Stimulated activated CD8-positive, alpha-beta memory T cell treated with anti-CD3 and anti-CD28 coated beads, Interleukin-4, amount 100 ng/mL, for 1 hour (primary cell): ENCODE data around the gene DCAKD.
"Not testable (repeated sequence)": the region's sequence is repeated elsewhere in the genome, so short reads cannot be mapped to it uniquely, and the experiment has no call there.

Experiments
- DNase-seq, 2 donors: peaks; one replicate each; pipeline ENCODE4 v3.0.0-alpha.2; 2020; ENCODE audit warnings: low read depth in 2 of 2, low spot score in 1 of 2

DCAKD gene

DNA sequence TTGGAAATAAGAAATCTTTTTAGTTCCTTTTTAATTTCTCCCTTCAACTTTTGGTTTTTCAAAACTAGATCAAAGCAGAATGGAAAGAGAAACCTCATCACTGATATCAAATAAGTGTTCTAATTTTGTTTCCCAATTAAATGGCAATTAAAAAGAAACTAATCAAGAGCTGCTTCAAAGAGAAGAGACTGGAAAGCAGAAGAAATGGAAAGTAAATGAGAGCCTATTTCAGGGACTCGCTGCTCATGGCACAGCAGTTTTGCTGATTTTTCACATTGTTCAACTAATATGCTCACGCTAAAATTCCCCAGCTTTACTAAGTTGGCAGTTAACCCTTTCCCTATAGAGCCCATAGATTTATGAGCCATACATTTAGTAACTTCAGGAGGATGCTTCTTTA is 16.2 kb upstream of the DCAKD start:
- DNase-seq, result no peak

DNA sequence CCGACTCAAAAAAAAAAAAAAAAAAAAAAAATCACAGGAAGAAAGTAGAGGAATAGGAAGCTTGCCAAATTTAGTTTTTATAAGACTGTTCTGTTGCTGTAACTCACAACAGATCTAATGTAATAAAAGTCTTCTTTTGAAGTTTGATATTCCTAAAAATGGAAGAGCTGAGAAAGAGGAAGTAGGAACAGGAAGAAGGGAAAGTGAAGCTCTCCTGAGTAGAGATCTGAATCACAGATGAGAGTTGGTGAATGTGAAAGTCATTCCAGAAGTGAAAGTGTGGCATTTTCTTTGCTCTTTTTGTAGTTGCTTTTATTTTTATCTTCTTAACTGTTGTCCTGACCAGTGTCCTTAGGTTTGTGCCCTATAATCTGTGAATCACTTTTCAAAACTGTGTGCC is 11.8 kb upstream of the DCAKD start:
- no peak for DNase-seq

DNA sequence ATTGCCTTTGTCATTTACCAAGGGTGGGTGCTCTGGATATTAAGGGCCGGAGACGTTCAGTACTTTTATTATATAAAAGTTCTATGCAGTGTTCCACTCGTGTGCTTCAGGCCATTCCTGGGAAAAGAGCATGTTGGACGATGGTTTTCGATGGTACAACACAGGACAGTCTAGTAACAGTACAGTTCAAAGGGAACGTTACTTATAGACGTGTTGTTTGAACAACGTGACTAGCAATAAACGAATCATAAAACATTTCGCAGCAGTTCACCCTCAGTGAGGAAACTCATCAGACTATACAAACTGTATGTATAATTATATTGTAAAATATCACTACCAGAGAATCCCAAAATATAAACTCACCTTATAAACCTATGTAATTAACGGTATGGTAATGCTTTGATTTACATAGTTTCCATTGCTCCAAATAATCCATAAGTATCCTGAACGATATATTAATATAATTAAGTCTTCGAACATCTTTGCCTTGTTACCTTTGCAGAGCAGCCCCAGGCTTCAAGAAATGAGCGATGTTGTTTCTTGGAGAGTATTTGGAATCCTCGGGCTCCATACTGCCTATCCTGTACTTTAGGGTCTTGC is 10.3 kb upstream of the DCAKD start:
- no peak for DNase-seq

DNA sequence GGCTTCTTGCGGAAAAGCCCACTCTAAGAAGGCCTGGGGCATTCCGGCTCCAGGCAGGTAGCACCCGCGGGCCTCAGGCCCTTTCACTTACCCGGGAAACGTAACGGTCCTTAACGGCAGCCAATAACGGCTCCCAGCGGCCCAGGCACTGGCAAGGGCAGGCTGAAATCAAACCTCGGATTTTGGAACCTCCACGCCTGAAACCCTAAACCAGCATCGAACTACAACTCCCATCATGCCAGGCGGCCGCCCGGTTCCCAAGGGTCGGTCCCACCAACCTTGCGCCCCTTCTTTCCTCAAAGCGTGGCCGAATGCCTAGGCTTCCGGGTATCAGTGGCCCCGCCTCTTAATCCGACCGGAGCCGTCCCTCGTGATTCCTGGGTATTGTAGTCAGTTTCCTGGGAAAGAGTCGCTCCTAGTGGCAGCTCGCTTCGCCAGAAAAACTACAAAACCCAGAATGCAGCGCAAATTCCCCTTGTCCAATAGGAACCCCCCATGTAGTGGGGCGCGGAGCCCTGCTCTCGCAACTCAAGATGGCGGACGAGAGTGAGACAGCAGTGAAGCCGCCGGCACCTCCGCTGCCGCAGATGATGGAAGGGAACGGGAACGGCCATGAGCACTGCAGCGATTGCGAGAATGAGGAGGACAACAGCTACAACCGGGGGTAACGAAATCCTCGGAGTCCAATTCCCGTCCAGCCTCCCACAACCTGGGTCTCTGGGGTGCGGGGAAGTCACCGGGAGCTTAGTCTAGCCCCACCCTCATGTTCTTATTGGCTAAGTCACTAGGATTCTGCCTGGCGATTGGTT is 9.6 kb upstream of the DCAKD start, which contains the start of gene NMT1:
TSS of gene NMT1 (plus strand) at position 521 of the 809 bp plus-strand sequence. CDS start at position 534, 13 bp downstream.
- DNase-seq, result peak; percentile 77 to 88

DNA sequence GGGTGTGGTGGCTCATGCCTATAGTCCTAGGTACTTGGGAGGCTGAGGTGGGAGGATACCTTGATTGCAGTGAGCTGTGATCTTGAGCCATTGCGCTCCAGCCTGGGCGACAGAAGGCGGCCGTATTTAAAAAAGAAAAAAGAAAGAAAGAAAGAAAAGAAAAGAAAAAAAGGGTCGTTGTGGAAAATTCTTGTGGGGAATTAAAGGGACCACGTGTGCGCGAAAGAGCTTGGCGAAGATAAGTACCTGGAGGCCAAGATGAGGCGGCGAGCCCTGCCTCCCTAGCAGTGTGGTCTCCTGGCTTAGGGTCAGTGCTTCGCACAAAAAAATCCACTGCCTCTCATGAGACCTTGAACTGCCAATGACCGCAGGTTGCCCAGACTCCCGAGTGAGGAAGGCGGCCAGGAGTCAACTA is 9.0 kb upstream of the DCAKD start:
- DNase-seq, result no peak

DNA sequence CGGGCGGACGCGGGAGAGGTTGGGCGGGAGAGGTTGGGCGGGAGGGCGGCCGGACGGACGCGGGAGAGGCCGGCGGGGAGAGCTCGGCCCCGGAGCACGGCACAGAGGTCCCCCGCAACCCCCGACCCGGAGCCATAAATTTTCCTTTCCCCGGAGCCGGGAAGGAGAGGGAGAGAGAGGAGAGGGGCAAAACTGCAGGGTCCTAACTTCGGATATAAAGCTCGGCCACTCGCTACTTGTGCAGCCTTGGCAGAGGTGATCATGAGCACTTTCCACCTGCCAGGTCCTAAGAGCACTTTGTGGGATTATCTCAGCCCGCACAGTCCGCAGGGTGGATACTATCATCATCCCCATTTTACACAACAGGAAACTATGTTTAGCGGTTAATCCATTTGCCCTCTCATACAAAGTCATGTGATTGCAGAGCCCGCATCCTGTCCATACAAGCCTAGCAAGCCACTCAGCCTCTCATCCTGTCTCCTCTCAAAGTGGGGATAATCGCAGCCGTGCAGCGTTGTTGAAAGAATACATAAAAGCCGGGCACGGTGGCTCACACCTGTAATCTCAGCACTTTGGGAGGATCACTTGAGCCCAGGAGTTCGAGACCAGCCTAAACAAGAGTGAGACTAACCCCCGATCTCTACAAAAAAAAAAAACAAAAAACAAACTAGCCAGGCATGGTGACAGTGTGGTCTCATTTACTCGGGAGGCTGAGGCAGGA is 780 bp upstream of the DCAKD start:
- DNase-seq, result no peak

DNA sequence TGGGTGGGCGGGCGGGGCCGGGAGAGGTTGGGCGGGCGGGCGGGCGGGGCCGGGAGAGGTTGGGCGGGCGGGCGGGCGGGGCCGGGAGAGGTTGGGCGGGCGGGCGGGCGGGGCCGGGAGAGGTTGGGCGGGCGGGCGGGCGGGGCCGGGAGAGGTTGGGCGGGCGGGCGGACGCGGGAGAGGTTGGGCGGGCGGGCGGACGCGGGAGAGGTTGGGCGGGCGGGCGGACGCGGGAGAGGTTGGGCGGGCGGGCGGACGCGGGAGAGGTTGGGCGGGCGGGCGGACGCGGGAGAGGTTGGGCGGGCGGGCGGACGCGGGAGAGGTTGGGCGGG is 254 bp upstream of the DCAKD start:
- not testable (repeated sequence) for DNase-seq

DNA sequence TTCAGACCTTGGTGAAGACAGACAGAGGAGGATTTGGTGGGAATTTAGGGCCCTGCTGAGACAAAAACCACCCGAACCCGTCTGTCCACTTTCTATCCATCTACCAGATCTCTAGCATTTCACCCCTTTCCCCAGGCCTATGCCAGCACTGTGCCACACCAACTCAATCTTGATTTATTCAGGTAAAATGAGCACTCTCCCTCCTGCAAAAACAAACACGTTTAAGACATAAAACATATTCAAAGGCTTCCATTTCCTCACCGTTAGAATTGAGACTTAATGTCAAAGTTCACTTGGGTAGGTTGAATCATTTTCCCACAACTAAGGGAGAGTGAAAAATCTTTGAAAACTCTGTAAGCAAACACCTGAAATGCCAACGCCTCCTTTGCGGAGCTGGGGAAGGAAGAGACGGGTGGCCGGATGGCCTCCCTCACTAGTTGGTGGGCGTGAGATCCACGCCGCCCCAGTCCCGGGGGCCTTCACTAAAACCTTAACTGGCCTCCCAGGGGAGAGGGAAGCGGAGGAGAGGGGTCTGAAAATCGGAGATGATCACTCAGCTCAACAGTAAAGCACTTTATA is 862 bp downstream of the DCAKD start:
- DNase-seq, result no peak

DNA sequence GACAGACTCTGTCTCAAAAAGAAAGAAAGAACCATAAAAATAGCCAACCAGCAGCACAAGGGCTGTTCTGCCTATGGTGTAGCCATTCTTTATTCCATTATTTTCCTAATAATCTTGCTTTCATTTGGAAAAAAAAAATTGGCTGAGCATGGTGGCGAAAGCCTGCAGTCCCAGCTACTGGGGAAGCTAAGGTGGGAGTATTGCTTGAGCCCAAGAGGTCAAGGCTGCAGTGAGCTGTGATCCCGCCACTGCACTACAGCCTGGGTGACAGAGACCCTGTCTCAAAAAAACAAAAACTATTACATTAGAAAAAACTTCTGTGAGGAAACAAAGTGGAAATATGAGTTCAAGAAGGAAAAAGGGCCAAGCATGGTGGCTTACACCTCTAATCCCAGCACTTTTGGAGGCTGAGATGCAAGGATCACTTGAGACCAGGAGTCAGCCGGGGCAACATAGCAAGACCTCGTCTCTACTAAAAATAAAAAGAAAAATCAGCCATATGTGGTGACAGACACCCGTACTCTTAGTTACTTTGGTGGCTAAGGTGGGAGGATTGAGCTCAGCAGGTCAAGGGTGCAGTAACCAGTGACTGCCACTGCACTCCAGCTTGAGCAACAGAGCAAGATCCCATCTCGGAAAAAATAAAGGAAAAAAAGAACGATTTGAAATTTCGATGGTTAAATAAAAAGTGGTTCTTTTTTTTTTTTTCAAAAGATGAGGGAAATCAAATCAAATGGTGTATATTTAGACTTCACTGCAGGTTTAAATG is 2.5 kb downstream of the DCAKD start:
- DNase-seq, result no peak

DNA sequence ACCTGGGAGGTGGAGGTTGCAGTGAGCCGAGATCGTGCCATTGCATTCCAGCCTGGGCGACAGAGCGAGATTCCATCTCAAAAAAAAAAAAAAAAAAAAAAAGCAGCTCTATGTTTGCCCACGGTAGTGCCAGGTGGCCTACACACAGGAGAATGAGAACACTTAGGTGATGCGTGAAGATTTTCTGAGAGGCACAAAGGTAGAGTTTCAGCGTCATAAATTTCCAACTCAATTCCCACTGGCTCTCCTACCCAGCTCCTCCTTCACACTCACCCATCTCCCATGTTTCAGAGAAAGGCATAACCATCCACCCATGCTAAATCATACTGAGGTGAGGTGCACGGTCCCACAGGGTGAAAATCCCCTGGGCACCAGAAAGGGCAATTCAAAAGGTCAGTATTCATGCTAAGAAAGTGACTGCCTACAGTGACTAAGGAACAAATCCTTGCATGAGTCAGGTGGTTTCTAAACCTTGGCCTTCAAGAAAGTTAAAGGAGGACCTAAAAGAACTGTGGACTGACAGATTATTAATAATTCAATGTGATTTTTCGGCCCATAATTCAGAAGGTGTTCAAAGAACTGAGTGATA is 4.8 kb downstream of the DCAKD start:
- DNase-seq, result no peak

DNA sequence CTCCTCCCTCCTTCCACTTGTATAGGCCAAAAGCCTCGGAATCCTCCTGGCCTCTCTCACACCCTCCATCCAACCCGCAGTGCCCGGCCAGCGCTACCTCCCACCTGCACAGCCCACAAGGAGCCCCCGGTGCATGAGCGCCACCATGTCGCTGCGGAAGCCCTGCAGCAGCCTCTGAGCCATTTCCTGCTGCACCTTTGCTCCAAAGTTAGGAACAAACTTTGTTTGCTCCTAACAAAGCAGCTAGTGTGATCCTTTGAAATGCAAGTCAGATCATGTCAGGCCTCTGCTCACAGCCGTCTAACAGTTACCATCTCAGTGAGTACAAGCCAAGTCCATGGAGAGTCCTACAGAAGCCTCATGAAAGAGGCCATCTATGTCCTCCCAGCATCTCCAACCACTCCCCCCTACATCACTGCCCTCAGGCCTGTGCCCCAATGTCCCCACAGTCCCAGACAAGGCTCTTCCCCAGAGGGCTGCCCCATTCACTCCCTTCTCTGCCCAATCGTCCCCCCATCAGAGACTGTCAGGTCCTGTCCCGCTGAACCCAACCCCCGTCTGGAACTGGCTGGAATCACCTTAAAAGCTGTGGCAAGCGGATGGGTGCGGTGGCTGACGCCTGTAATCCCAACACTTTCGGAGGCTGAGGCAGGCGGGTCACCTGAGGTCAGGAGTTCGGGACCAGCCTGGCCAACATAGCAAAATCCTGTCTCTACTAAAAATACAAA is 7.5 kb downstream of the DCAKD start:
- no peak for DNase-seq

DNA sequence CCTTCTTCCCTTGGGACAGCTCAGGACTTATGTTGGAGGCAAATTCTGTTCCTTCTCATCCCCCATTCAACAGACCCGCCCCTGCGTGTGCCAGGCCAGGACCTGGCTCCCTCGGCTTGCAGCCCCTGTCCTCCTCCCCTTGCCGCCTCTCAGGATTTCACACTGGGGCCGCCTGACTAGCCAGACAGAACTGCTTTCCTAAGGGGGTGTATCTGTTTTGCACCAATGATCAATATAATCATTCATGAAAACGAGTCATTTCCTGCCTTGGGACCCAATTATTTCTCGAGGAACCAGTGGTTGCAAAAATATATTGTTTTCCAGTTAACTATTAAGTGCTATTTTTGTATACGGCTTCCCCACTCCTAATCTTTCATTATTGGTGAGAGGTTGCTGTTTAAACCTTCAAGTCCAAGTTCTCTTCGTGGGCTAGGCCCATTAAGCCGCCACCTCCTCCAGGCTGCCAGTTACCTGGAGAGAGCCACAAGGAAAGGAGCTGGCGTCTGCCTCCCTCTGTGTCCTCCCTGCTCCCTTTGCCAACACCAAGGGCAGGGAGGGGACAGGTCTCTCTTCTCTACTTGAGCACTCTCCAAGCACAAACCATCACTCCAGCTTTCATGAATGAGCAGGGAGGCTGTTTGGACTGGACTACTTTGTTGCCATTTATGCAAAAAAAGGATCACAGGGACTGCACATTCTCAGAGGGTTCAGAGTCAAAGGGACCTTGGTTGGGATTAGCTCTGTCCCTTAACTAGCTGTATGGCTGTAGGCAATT is 8.9 kb downstream of the DCAKD start:
- no peak for DNase-seq

DNA sequence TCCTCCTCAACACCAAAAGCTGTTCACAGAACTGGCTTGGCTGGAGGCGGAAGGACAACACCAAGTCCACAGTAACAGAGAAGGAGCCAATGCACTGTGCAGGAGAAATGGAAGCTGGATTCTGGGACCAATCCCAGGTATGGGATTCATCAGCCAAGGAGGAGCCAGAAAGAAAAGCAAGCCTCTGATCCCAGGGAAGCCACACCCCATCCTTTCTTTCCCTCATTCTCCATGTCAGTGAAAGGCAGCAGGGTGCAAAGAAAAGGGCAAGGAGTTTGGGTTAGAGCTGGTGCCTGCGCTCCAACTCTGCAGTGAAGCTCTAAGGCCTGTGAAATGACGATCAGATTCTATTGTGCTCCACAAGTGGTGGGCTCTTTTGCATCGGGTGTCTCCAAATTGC is 11.0 kb downstream of the DCAKD start:
- no peak for DNase-seq

DNA sequence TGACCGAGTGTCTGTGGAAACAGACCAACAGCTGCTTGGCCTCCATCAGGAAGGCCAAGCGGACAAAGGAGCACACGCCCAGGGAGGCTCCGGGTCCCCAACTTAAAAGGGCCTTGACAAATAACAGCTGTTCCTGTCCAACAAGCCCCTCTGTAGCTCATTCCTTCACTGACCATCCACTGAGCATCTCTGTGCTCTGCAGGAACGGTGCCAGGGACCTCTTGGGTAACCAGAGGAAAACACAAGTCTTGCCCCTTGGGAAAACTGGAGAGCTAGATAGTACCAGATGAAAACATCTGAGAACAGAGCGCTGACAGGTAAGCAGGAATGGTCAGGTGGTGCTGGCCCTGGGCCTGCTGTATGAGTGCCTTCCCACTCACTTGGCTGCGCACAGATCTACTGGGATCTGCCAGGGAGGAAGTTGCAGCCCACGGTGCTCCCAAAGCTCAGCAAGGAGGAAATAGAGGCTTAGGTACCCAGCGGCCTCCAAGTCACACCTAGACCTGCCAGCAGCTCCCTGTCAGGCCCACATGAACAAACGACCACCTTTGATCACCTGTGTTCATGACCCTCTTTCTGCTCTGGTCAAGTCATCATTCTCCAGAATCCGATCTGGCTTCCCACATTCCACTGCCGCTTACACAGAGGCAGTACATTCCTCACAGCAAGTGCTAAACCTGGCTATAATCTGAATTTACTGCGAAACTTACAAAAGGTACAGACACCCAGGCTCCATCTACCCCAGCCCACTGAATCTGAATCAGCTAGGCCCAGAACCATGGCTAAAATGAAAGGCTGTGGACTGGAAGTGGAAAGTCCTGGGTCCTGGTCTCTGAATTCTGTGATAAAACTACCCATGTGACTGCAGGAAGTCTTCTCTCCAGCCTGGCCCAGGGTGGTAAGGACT is 12.5 kb downstream of the DCAKD start:
- no peak for DNase-seq

DNA sequence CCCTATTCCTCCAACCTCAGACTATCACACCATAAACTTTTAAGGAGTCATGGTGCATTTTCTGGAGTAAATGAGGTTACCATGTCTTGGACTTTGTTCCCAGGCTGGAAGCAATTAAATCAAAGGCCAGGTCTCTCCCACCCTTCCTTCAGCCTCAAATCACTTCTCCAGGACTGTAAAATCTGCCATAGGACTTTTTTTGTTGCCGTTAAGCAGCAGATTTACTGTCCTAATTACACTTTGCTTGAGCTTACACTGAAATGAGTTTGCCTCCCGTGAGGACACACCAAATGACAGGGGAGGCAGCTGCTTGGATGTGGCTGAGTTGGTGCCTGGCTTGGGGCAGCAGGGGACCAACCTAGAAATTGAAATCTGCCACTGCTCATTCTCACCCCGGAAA is 14.7 kb downstream of the DCAKD start:
- DNase-seq, result no peak

DNA sequence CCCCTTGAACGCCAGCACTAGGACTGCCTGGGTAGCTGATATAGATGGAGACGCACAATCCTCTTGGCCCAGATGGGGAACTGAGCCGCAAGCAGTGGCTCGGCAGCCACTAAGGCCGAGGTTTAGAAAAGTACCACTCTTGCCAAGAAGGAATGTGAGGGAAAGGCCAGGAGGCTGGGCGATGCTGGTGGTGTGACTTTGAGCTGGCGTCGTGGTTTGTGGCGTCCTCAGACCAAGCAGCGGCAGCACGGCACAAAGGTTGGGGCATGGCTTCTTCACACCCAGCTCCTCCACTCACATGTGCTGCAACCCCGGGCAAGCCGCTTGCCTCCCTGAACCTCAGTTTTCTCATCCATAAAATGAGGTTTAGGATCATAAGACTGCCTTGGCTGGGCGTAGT is 15.6 kb downstream of the DCAKD start:
- no peak for DNase-seq

DNA sequence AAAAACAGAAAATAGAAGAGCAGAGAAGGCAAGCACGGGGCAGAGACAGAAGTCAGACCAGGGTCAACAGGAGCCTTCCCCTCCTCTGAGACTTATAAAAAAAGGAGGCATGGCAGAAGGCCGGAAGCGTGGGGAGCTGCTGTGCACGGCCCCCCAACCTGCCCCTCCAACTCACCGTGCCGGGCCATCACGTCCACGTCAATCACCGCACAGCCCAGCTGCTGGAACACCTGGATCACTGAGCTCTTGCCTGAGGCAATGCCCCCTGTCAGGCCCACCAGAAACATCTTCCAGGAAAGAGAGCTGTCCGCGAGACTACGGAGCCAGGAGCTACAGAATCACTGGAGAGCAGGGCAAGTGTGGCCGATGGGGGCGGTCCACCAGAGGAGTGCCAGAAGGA is 16.8 kb downstream of the DCAKD start:
- DNase-seq, result no peak

DNA sequence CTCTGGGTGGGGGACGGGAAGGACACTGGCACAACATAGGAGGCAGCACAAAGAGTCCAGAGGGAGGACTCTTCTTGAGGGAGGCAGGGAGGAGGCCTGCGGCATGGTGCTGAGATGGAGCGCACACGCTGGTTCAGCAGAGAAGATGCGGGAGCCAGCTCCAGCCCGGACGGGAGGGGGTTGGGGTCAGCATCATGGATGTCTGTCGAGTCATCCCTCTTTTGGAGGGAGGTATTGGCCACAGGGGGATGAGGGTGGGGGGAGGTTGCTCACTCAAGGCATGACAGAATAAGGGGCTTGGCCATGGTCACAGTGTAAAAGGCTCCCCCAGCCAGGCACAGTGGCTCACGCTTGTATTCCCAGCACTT is 19.3 kb downstream of the DCAKD start:
- DNase-seq, result no peak
